GM21381 (cell line): Measurements from ENCODE around the gene KDM2B.

Experiments used
- ATAC-seq: cut with Tn5 transposase; IDR thresholded peaks from one replicate; pipeline ENCODE4 v1.9.1; 2021; ENCODE audit warnings: mild to moderate bottlenecking, moderate library complexity; ENCODE audit not compliant: unreplicated experiment

KDM2B gene

GRCh38 chr12:121565076-121565475, 15.7 kb downstream of the KDM2B start:
- no peak for ATAC-seq

- ATAC-seq = no peak
Observed at GRCh38 chr12:121562488-121562887, 18.3 kb downstream of the KDM2B start.

GRCh38 chr12:121561009-121561395, 19.8 kb downstream of the KDM2B start:
- ATAC-seq = no peak

GRCh38 chr12:121560392-121561008, 20.3 kb downstream of the KDM2B start:
- no peak for ATAC-seq

GRCh38 chr12:121558956-121559355, 21.9 kb downstream of the KDM2B start:
- ATAC-seq = no peak

- no peak for ATAC-seq
Observed at GRCh38 chr12:121550974-121551634, 29.7 kb downstream of the KDM2B start.

GRCh38 chr12:121549075-121549474, 31.7 kb downstream of the KDM2B start:
- no peak for ATAC-seq

GRCh38 chr12:121545480-121545879, 35.3 kb downstream of the KDM2B start:
- ATAC-seq = no peak

GRCh38 chr12:121543786-121544185, 37.0 kb downstream of the KDM2B start:
- no peak for ATAC-seq

- no peak for ATAC-seq
Observed at GRCh38 chr12:121539908-121540307, 40.9 kb downstream of the KDM2B start.

- ATAC-seq = no peak
Observed at GRCh38 chr12:121538699-121539061, 42.1 kb downstream of the KDM2B start.

- peak; percentile 15 for ATAC-seq
Observed at GRCh38 chr12:121537814-121538698, 42.8 kb downstream of the KDM2B start.

GRCh38 chr12:121536899-121537813, 43.7 kb downstream of the KDM2B start:
- ATAC-seq = peak; percentile 71

GRCh38 chr12:121536054-121536898, 44.5 kb downstream of the KDM2B start:
- ATAC-seq = peak; percentile 47

GRCh38 chr12:121535150-121536053, 45.4 kb downstream of the KDM2B start:
- no peak for ATAC-seq

- no peak for ATAC-seq
Observed at GRCh38 chr12:121534495-121535148, 46.2 kb downstream of the KDM2B start.

GRCh38 chr12:121533394-121534090, 47.3 kb downstream of the KDM2B start:
- ATAC-seq = no peak
